NCI-H524 (cell line): ENCODE data around the gene TCP11L1.

ENCODE experiments used
- DNase-seq, 2 experiments: peaks; one replicate each; lab custom pipeline; 2025; lab: John Stamatoyannopoulos, UW

Gene TCP11L1, protein sequence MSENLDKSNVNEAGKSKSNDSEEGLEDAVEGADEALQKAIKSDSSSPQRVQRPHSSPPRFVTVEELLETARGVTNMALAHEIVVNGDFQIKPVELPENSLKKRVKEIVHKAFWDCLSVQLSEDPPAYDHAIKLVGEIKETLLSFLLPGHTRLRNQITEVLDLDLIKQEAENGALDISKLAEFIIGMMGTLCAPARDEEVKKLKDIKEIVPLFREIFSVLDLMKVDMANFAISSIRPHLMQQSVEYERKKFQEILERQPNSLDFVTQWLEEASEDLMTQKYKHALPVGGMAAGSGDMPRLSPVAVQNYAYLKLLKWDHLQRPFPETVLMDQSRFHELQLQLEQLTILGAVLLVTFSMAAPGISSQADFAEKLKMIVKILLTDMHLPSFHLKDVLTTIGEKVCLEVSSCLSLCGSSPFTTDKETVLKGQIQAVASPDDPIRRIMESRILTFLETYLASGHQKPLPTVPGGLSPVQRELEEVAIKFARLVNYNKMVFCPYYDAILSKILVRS

DNA sequence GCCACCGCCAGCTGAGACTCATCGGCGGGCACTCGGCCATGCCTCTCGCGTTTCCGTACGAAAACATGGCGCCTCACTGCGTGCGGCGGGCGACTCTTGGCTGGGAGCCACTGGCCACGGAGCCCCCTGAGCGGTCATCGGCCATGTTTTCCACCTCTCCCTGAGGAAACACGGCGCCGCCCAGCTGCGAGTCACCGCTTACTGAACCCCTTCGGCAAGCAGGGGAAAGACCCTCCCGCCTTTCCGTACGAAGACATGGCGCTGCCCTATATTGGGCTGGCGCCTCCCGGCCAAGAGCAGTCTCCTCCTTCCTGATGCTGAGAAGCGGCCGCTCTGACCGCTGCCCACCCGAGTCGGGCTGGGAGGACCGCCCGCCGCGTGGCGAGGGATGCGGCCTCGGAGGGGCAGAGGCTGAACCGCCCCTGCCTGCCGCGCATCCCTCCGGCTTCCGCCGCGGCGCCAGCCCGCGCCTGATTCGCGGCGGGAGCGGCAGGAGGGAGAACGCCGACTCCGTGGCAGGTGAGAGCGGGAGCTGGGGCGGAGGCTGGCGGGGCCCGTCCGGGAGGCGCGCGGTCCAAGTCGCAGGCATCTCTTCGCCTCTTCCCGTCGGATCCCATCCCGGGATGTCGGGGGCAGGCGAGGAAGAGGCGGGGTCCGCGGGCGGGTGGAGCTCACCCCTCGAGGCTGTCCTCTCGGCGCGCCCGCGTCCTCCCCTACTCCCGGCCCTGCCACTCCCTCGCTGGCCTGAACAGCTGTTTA lies at the start of gene TCP11L1:
TCP11L1 (plus strand) TSS at position 299 of the 759 bp plus-strand sequence. CDS start 4,202 bp downstream, outside the sequence.
- DNase-seq = peak; percentile 85 to 91

DNA sequence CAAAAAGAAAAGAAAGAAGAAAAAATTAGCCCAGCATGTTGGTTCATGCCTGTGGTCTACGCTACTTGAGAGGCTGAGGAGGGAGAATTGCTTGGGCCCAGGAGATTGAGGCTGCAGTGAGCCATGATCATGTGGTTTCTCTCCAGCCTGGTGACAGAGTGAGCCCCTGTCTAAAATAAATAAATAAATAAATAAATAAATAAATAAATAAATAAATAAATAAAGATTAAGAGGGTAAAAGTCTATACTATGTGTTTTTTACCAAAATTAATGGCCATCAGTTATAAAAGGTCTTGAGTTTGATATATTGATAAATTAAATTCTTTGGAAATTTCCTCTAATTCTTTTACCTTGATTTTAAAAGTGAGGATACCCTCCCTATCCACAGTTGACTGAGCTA lies 48.9 kb upstream of the TCP11L1 start:
- DNase-seq = no peak

DNA sequence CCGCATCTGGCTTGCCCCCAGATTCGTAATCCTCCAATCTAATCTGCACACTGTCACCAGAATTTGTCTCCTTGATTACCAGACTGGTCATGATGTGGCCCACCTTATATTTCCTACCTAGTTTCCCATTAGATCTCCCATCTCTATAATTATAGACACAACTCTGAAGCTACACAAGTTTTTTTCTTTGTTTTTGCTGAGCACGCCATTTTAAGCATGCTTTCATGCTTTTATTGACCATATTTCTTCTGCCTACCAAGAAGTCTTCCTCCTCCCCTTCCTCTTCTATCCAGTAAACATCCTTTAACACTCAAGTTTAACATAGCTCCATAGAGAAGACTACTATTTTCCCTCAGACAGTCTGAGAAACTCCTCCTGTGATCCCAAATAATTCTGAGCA lies 47.9 kb upstream of the TCP11L1 start:
- DNase-seq = no peak

DNA sequence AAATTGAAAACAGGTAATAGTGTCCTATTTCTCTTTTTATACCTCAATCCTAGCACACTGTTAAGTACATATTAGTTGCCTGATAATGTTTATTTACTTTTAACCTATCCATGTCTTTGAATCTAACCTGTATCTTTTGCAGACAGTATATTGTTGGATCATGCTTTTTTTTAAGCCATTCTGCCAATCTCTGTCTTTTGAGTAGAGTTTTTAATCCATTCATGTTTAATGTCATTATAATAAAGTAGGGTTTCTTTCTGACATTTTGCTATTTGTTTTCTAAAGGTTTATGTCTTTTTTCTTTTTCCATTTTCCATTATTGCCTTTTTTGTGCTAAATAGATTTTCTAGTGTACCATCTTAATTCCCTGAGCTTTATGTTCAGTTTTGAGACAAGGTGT lies 47.5 kb upstream of the TCP11L1 start:
- no peak for DNase-seq

DNA sequence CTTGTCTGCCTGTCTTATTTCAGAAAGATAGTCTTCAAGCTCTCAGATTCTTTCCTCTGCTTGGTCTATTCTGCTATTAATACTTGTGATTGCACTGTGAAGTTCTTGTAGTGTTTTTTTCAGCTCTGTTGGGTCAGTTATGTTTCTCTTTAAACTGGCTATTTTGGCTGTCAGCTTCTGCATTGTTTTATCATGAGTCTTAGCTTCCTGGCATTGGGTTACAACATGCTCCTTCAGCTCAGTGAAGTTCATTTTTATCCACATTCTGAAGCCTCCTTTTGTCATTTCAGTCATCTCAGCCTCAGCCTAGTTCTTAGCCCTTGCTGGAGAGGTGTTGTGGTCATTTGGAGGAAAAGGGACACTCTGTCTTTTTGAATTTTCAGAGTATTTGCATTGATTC lies 39.2 kb upstream of the TCP11L1 start:
- no peak for DNase-seq

DNA sequence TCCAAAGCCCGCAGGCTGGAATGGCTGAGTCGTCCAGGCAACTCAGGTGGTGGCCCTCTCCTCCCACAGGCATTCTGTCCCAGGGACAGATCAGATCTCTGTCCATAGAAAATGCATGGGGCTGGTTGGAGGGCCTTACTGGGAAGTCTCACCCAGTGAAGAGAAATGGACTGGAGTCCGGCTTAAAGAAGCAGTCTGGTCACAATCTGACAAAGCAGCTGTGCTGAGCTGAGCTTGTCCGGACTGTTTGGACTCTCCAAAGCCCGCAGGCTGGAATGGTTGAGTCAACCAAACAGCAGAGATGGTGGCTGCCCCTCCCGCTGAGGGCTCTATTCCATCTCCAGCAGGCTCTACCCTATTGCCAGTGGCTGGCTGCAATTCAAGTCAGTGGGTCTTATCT lies 38.1 kb upstream of the TCP11L1 start:
- DNase-seq = no peak

DNA sequence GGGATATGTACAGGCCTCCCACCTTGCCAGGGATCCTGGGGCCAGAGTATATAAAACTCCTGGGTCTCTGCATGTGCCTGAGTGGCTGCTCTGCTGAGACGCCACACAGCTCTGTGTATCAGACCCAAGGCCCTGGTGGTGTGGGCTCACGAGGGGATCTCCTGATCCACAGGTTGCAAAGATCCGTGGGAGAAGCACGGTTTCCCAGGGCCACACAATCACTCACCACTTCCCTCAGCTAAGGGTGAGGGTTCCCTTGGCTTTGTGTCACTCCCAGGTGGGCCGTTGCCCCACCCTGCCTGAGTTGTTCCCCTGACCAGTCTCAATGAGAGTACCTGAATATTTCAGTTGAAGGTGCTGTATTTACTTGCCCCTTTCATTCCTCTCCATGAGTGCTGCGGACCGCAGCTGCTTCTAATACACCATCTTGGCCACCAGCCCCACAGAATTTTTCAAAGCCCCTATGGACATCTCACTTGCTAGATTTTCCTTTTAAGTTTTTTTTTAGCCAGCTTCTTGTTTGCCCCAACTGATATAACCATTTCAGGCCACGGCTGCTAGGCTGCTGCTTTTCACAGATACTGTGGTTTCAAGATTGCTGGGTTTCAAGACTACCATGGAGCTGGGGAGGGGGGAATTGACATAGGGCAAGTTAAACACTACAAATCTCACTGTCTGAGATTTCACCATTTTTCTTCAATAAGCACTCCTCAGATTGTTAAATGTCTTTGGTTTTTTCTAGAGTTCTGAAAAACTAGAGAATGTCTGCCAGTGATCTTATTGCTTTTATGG lies 37.4 kb upstream of the TCP11L1 start:
- DNase-seq = no peak

DNA sequence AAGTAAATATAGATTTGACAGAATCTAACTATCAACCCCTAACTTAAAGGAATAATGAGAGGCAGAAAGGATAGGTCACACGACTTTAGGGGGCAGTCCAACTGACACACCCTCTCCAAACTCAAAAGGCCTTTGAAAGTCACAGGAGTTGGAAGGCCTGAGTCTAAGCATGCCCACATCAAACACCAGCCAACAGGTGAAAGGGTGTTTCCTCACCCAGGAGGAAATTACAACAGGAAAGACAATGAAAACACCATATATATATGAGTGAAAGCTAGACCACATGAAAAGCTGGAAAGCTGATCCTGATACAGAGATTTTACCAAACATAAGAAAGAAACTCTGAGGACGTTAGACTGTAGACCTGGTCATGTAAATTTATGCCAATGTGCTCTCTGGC lies 34.2 kb upstream of the TCP11L1 start:
- DNase-seq = no peak

DNA sequence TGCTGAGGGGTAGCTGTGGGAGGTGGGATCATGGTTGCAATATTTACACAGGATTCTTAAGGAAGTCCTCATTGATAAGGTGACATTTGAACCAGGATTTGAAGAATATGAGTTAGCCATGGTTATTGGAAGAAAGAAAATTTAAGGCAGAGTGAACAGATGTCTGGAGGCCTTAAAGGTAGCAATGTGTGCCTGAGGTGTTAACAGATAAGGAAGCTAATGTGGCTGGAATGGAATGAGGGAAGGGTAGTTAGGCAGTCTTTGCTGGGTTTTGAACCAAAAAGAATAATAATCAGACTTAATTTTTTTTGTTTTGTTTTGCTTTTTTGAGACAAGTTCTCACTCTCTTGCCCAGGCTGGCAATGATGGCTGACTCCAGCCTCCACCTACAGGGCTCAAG lies 33.4 kb upstream of the TCP11L1 start:
- no peak for DNase-seq

DNA sequence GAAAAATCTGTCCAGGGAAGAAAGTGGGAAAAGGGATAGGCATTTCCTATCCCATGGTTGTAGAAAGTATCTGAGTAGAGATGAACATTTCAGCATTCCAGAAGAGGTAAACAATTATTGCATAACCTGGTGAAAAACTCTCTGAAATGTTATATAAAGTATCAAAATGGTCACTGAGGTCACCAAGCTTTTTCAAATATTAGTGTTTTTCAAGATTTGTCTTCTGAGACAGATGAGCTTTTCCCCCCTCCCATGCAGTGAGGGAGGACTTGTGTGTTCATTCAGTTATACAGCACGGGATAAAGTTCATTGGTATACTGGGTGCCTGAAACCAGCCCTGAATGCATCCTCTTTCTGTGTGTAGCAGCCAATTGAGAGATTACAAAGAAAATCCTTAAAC lies 25.6 kb upstream of the TCP11L1 start:
- no peak for DNase-seq

DNA sequence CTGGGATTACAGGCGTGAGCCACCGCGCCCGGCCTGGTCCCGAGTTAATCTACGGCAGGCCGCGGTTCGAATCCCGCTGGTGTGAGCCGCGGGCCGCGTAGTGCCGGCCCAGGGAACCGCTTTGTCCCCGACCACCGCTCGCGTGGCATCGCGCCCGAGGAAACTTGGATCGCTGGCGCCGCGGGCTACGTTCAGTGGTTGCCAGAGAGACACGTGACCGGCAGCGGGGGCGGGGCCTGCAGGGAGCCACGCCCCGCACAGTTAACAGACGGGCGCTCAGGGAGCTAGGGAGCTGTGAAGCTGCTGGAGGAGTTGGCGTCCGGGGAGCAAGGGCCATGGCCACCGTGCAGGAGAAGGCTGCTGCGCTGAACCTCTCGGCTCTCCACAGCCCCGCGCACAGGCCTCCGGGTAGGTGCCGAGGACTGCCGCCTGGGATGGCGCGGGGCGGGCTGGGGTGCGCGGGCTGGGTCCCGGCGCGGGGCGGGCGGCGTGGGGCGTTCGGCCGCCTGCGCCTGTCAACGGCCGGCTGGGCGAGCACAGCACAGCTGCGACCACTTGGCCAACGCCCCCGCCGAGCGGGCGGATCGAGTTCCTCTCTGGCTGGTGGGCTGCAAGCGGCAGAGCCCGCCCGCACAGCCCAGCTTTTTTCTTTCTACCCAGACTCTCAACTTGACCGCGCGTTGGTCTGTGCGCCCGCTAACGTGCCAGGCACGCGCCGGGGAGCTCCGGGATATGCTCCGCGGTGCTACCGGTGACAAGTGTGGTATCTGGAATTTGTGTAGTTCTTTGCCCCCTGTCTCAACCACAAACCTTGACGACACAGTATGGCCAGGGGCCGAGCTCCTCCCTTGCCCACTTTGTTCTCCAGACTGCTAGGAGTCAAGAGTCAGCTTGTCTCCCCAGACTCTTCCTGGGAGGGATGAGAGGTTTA lies 23.5 kb upstream of the TCP11L1 start, which contains the start of gene DEPDC7:
DEPDC7 (plus strand) TSS at position 258 of the 931 bp plus-strand sequence; CDS start at position 336, 78 bp downstream.
- DNase-seq = peak; percentile 69 to 87

DNA sequence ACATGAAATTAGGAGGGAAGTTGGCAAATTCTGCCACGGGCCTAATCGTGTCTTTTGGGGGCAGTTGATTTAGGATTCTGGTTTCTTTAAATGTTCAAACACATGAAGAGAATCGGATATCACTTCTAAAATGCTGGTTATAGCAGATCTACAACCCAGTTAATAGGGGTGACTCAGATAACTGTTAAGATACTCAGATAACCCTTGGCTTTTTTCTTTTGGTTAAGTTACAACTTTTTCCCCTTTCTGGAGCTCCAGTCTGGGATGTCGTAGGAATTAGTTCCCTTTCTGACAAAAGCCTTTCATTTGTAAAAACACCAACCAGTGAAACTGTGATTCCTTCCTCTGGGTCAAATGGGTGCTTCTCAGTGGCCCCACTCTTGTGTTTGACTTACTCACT lies 22.7 kb upstream of the TCP11L1 start:
- DNase-seq = no peak

DNA sequence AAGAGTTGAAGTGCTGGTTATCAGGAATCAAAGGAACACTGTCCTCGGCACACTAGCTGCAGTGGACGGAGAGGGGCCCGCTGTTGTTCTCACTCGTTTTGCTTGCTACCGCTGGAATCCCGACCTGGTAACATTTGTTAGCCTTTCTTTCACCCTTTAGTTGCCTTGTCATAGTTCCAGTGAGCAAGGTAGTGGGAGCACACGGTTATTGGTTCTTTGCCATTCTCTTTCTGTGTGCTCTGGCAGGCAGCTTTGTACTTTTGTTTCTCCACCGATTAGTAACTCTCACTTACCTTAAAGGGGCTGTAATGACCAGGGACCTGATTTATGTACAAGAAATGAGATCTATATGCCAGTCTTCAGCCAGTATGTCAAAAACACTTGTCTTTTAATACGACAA lies 21.9 kb upstream of the TCP11L1 start:
- DNase-seq = no peak

DNA sequence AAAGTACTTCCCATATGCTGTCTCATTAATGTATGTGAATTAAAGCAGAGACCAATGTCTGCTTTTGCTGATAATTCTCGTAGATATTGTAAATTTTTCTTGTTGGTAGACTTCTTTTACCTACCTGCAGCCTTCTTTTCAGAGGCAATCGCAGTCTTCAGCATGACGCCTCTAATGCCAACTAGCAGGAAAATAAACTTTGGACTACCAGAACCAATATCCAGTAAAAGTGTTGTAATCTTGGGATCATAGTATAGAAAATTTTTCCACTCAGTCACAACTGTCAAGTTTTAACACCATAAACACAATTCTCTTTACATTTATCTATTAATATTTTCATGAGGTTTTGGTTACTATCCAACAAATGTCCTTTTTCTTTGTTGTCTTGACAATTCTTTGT lies 21.4 kb upstream of the TCP11L1 start:
- DNase-seq = no peak

DNA sequence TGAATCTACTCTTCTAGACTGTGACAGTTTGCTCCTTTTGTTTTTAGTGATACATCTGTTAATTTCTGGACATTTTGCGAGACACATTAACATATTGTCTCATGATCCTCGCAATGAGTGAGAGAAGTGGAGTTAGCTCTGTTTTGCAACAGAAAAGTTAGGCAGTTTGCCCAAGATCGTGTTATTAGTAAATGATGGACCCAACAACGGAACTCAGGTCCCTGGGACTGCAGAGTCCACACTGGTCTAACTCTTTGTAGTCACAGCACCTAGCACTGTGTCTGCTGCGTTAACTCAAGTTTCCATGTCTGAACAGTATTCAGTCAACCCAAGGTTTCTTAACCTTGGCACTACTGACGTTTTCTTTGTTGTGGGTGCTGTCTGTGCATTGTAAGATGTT lies 20.5 kb upstream of the TCP11L1 start:
- DNase-seq = peak in 1 of 2 experiments; percentile 2

DNA sequence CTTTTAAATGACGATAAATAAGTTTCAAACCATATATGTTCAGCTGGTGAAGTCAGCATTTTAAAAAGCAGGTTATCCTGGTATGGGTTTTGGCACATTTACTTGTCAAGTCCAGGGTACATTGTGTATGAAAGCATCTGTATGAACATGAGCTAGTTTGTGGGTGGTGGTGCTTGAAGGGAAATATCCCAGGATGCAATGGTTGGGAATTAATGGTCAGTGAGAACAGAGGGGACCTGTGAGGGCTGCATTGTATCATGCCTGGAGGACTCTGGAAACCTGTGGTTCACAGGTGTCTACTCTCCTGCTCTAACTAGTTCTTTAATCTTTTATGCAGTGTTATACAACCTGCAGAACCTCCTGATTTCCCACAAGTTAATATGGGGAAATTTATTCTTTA lies 17.9 kb upstream of the TCP11L1 start:
- no peak for DNase-seq

DNA sequence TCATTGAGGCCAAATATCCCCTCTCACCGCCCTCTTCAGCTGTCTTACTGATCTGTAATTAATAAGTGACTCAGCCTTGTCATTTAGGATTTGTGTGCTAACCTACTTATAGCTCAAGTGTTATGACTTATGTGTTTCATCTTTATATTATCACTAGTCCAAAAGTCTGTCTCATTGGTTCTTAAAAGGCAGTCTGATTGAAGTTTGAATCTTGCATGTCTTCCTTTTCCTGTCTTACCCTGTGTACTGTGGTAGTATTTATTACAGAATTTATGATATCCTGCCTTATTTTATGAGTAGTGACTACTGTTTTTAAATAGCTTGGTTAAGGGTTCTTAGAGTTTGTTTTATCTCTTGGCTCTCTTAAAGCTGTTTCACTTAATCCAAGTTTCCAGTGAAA lies 17.4 kb upstream of the TCP11L1 start:
- DNase-seq = peak; percentile 24 to 79

DNA sequence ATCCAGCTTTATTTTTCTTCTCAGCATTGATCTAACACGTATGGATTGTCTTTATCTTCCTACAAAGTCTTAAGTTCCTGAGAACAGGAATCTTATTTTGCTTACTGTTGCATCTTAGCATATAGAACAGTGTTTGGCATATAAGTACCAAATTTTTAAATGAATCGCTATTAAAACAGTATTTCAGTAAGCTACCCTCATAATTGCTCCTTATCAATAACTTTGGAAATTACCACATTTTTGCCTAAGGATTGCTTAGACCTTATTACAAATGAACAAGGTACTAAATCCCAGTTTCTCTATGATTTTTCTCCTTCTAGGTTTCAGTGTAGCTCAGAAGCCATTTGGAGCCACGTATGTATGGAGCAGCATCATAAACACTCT lies 14.0 kb upstream of the TCP11L1 start:
- DNase-seq = no peak

DNA sequence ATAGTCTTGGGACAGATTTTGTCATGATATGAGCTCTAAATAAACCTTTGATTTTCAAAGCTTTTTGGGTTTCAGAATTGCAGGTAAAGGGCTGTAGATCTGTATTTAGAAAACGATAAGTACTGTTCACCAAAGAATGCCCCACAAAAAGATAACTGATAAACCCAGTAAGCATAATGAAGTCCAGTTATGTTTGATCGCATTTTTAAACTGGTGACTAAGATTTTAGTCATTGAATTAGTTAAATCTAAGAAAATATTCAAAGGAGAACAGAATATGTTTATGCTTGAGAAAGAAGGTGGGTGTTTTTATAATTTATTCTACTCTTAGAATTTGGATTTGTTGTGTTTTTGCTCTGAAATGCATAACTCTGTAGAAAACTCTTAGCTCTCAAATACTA lies 12.1 kb upstream of the TCP11L1 start:
- no peak for DNase-seq

DNA sequence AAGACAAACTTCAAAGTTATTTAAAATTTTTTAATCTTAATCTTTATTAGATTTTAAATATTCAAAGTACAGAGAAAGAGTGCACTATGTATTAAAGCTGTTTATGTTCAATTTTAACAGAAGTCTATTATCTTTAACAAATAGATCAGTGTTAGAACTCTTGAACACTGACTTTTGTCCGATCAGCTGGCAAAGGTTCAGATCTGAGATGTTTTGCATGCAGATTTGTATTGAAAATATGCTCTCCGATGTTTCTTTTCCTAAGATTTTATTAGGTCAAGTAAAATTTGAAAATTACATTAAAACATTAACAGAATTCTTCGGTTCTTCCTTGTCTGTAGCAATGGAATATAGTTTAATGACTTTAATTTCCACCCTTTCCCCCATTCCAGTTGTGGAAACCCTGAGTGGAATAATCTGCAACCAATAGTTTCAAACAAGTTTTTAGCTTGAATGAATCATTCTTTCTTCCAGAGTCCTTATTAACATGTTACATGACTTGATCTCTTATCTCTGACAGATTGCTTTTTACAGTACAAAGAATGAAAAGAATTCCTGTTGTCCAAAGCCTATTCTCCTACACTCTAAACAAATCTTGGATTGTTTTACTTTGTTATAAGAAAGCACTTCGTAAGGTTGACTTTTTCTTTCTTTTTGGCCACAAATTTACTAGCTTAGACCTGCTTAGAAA lies 11.4 kb upstream of the TCP11L1 start:
- DNase-seq = no peak

DNA sequence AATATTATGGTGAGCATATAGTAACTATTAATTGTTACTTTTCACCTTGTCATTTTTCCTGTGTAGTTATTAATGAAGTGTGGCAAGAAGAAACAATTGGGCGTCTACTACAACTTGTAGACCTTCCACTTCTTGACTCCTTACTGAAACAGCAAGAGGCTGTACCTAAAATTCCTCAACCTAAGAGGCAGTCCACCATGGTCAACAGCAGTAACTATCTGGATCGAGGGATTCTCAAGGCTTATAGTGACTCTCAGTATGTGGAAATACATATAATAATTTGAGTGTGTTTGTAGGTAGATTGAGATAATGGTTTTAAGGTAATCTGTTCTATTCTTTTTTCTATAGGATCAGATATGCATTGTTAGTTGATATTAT lies 10.8 kb upstream of the TCP11L1 start:
- DNase-seq = no peak
